Measurements from ENCODE around the gene IGIP. TPM values are rescaled to one million over a fixed set of nuclear protein-coding genes. Genes with fewer than 3 reads are reported as not detected.

The IGIP gene
- total RNA-seq, 4 donors from 2014 or later, result 6.1 to 16.5 (median 11.6) TPM

DNA sequence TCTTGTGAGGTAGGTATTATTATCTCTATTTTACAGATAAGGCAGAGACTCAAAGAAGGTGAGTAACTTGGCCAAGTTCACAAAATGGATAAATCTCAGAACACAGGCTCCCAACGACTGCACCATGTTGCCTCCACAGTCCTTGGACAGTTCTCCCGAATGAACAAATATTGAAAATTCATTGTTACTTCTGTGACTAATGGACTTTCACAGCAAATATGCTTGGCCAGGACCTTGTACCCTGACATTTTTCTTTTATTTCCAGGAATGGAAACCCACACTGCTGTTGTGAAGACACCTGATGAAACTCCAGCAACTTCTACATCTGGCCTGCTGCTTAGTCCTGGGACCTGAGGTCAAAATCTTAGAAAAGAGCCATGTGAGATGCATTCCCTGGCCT lies 46.7 kb downstream of the IGIP start:
- TF ChIP-seq POLR2AphosphoS5 (IDR thresholded peaks at IDR 0.05), result no peak
- TF ChIP-seq EP300 (IDR thresholded peaks at IDR 0.05), result no peak
- no peak for TF ChIP-seq POLR2A (IDR thresholded peaks at IDR 0.05)
- TF ChIP-seq CTCF (IDR thresholded peaks at IDR 0.05), result no peak
- Histone ChIP-seq H3K27me3 (no peaks in the 10 kb centered on the region), H3K9me3 (no peaks in the 10 kb centered on the region), H3K36me3 (no peaks in the 10 kb centered on the region), H3K4me1 (peaks cover 26% of the 10 kb centered on the region), H3K4me3 (no peak overlapping the region), H3K27ac (no peak overlapping the region)
- WGBS, result 80% methylated on average over 2 of the region's 2 CpGs
- no peak for DNase-seq (ENCODE audit: low spot score in 2 of 2)

- Histone ChIP-seq H3K4me3 (no peak overlapping the region), H3K9me3 (no peaks in the 10 kb centered on the region), H3K4me1 (peaks cover 40% of the 10 kb centered on the region), H3K36me3 (no peaks in the 10 kb centered on the region), H3K27me3 (no peaks in the 10 kb centered on the region), H3K27ac (no peak overlapping the region)
- DNase-seq (ENCODE audit: low spot score in 2 of 2), result no peak
- TF ChIP-seq CTCF (IDR thresholded peaks at IDR 0.05) (no peak), POLR2AphosphoS5 (IDR thresholded peaks at IDR 0.05) (no peak), POLR2A (IDR thresholded peaks at IDR 0.05) (no peak), EP300 (IDR thresholded peaks at IDR 0.05) (no peak)
- WGBS, result 95% methylated on average over 2 of the region's 2 CpGs
Observed at GRCh38 chr5:140174014-140174413, 48.3 kb downstream of the IGIP start.

DNA sequence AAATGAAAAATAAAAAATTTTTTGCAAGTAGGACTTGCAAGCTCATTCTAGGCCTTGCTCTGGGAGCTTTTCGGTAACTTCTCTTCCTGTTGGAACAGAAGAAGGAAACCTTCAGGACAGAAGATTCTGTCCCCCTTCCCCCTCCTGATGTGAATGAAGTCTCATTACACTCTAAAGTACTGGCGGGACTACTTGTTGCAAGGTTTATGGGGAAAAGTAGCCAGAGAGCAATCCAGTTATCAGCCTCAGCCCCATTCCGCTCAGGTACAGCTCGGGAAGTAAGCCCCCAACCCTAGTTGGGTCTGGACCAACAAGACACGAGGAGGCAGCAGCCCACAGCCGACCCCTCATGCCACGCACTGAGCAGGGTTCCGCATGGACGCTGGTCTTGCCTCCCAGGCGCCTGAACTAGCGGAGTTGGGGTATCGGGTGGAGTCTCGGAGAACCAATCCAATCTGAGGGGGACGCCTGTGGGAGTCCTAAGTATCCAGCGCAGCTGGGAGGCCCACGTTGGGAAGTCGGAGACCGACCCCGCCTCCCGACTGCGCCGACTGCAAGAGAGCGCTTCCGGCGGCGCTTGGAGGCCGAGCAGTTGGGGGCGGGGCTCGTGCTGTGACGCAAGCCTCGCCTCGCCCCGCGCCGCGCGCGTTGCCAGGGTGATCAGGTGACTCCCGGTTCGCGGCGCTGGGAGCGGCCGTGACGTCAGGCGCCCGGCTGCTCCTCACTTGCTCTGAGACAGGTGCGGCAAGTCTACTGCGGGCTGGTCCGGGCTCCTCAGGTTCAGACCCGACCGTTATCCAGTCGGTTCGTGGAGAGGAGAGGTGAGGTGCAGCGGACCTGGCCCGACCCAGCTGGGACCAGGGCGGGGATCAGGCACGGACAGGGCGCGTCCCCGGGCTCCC lies 49.0 kb downstream of the IGIP start, which contains the start of gene CYSTM1:
TSS of gene CYSTM1 (plus strand) at position 724 of the 902 bp plus-strand sequence. CDS start 19,278 bp downstream, outside the sequence.
- no peaks in the 10 kb centered on the region for H3K9me3 ChIP-seq
- H3K27ac ChIP-seq, result peak within 1 kb of the TSS; percentile 98
- H3K36me3 ChIP-seq, result no peaks in the 10 kb centered on the region
- H3K4me1 ChIP-seq, result peaks cover 40% of the 10 kb centered on the region
- peak; percentile 98 for DNase-seq (ENCODE audit: low spot score in 2 of 2)
- H3K4me3 ChIP-seq, result peak within 1 kb of the TSS; percentile 92
- TF ChIP-seq CTCF (IDR thresholded peaks at IDR 0.05) (no peak), POLR2A (IDR thresholded peaks at IDR 0.05) (peak in 1 of 2 donors; percentile 55), EP300 (IDR thresholded peaks at IDR 0.05) (no peak), POLR2AphosphoS5 (IDR thresholded peaks at IDR 0.05) (peak in 1 of 3 donors; percentile 93)
- no peaks in the 10 kb centered on the region for H3K27me3 ChIP-seq
- 8% methylated on average over 21 of the region's 61 CpGs for WGBS

DNA sequence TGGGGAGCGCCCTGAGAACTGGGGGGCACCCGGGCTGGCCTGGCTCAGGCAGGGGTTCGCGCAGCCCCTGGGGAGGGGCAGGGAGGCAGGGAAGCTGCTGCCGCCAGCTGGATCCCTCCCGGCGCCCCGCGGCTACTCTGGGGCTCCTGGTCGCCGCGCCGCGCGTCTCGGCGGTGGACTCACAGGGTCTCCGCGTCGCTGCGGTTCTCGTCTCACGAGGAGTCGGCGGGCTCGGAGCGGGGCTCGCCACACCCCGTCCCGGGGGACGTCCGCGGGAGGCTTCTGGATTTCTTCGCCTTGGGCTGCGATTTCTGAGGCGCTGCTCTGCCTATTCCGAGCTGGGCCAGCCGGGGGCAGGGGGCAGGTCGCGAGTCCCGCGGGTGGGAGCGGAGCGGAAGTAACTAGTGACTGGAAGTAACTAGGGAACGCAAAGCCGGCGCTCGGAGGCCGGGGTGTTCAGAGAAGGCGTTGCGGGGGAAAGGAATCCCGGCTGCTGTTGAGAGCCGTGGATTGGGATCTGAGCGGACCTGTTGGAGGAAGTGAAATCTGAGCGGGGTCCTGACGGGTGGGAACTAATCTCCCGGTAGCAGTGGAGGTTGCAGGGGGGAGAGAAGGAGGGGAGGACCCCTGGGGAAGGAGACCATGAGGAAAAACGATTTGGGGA lies 49.8 kb downstream of the IGIP start:
- peak; percentile 93 for DNase-seq (ENCODE audit: low spot score in 2 of 2)
- Histone ChIP-seq H3K4me3 (peak overlapping the region; percentile 92), H3K36me3 (no peaks in the 10 kb centered on the region), H3K27ac (peak overlapping the region; percentile 98), H3K9me3 (no peaks in the 10 kb centered on the region), H3K4me1 (peaks cover 44% of the 10 kb centered on the region), H3K27me3 (no peaks in the 10 kb centered on the region)
- no peak for TF ChIP-seq POLR2A (IDR thresholded peaks at IDR 0.05)
- TF ChIP-seq CTCF (IDR thresholded peaks at IDR 0.05), result peak in 1 of 2 donors; percentile 30
- no peak for TF ChIP-seq POLR2AphosphoS5 (IDR thresholded peaks at IDR 0.05)
- TF ChIP-seq EP300 (IDR thresholded peaks at IDR 0.05), result no peak
- WGBS, result under 1% methylated on average over 30 of the region's 58 CpGs

- WGBS, result 16% methylated on average over 4 of the region's 4 CpGs
- peaks cover 50% of the 10 kb centered on the region for H3K4me1 ChIP-seq
- TF ChIP-seq EP300 (IDR thresholded peaks at IDR 0.05) (no peak), POLR2A (IDR thresholded peaks at IDR 0.05) (no peak), POLR2AphosphoS5 (IDR thresholded peaks at IDR 0.05) (no peak), CTCF (IDR thresholded peaks at IDR 0.05) (no peak)
Observed at GRCh38 chr5:140176031-140176387, 50.3 kb downstream of the IGIP start.

More at GRCh38 chr5:140176031-140176387, 50.3 kb downstream of the IGIP start:
- Histone ChIP-seq H3K9me3 (no peaks in the 10 kb centered on the region), H3K27me3 (no peaks in the 10 kb centered on the region), H3K4me3 (peak overlapping the region; percentile 92), H3K27ac (peak overlapping the region; percentile 98), H3K36me3 (no peaks in the 10 kb centered on the region)
- no peak for DNase-seq (ENCODE audit: low spot score in 2 of 2)

Data from suprapubic skin (tissue), 4 donors.